Measurements from ENCODE around the gene GSTP1. TPM values are rescaled to one million over a fixed set of nuclear protein-coding genes. Genes with fewer than 3 reads are reported as not detected.

GSTP1 gene
- 100 to 1,000 TPM; 294 to 830 (median 341) TPM for total RNA-seq
- 100 to 1,000 TPM; 549 to 576 TPM for polyA plus RNA-seq
- long read RNA-seq, donor 1, transcript GSTP1-202 (7 exons, 961 nt): major isoform, 170 of 221 reads
- long read RNA-seq, donor 1, partial matches to known transcripts: 35 of 221 reads
- long read RNA-seq, donor 1, other reads (novel, unspliced or antisense): 15 of 221 reads
- long read RNA-seq, donor 2, transcript GSTP1-202 (7 exons, 961 nt): major isoform, 161 of 196 reads
- long read RNA-seq, donor 2, partial matches to known transcripts: 22 of 196 reads
- long read RNA-seq, donor 2, other reads (novel, unspliced or antisense): 13 of 196 reads
- long read RNA-seq, donor 3, transcript GSTP1-202 (7 exons, 961 nt): major isoform, 177 of 212 reads
- long read RNA-seq, donor 3, partial matches to known transcripts: 23 of 212 reads
- long read RNA-seq, donor 3, other reads (novel, unspliced or antisense): 11 of 212 reads

DNA sequence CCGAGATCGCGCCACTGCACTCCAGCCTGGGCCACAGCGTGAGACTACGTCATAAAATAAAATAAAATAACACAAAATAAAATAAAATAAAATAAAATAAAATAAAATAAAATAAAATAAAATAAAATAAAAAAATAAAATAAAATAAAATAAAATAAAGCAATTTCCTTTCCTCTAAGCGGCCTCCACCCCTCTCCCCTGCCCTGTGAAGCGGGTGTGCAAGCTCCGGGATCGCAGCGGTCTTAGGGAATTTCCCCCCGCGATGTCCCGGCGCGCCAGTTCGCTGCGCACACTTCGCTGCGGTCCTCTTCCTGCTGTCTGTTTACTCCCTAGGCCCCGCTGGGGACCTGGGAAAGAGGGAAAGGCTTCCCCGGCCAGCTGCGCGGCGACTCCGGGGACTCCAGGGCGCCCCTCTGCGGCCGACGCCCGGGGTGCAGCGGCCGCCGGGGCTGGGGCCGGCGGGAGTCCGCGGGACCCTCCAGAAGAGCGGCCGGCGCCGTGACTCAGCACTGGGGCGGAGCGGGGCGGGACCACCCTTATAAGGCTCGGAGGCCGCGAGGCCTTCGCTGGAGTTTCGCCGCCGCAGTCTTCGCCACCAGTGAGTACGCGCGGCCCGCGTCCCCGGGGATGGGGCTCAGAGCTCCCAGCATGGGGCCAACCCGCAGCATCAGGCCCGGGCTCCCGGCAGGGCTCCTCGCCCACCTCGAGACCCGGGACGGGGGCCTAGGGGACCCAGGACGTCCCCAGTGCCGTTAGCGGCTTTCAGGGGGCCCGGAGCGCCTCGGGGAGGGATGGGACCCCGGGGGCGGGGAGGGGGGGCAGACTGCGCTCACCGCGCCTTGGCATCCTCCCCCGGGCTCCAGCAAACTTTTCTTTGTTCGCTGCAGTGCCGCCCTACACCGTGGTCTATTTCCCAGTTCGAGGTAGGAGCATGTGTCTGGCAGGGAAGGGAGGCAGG is at the start of gene GSTP1:
Gene GSTP1, plus strand, starts transcription at position 566 of the 958 bp plus-strand sequence. Its CDS starts 32 bp downstream, at position 598.
- Histone ChIP-seq H3K27ac (peak within 1 kb of the TSS; percentile 93 to 100 (median 99)), H3K36me3 (peaks cover 0 to 39% (median 21%) of the 10 kb centered on the region in 9 donors), H3K9me3 (no peaks in the 10 kb centered on the region), H3K4me1 (peaks cover 0 to 57% (median 12%) of the 10 kb centered on the region in 12 donors), H3K4me3 (peak within 1 kb of the TSS; percentile 49 to 97 (median 81)), H3K27me3 (no peaks in the 10 kb centered on the region)
- DNase-seq (peak; percentile 93 to 96 (median 95)), ATAC-seq (peak; percentile 92 to 97 (median 97))
- intact Hi-C loops (cut with DNase I): loop anchor here in 4 of 10 donors (1.0 to 5.0 kb wide), 4 partner anchors 23 to 76 kb away; partner anchors contain the start of genes NDUFV1 (in 4 of the 4), CDK2AP2 (in 1 of the 4) and PITPNM1 (in 1 of the 4)
- TF ChIP-seq POLR2A (IDR thresholded peaks at IDR 0.05): peak; percentile 78 to 97
- TF ChIP-seq CTCF (IDR thresholded peaks at IDR 0.05): peak; percentile 56 to 92 (median 86)
- WGBS, 4 donors: 2 to 4% (median 3%) methylated on average over 28 to 81 of the region's 81 CpGs

DNA sequence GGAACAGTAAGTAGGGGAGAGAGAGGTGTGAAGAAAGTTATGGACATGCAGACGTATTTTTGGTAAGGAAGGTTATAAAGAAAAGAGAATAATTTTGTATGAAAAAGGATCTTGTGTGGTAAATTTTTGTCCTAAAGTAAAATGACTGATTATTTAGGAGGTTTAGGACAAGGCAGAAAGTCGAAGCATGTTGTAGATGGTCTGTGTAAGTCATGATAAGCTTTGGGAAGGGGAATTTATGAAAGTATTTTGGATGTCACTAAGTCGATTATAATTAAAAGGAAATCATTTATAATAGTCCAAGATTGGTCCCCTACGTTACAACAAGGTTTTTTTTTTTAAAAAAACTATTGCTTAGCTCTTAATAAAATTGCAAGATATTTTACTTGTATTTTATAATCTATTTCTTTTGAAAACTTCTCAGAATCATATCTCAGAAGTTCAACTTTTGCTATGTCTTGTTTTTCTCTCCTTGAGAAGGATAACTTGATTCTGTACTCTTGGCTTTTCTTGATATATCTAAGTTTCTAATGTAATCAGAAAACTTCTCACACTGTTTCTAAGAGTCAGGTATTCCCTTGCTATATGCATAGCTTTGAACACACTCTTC is 49.4 kb upstream of the GSTP1 start:
- ATAC-seq: no peak

DNA sequence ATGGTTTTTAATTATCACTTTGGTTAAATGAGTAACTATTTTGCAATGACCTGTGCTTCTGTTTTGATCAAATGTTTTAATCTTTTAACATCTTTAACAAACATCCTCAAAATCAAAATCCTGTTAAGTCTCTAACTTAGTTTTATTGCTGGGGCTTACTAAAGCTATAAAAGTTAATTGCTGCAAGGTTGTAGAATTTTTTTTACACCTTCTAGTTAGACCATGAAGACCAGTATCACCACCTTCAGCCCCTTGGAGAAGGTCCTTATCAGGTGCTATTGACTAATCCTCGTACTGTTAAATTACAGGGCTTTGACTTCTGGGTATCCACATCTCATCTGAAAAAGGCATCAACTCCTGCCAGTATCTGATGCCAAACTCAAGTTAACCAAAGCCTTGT is 48.1 kb upstream of the GSTP1 start:
- Histone ChIP-seq H3K9me3 (peaks cover 0 to 20% (median 8%) of the 10 kb centered on the region in 12 donors), H3K27ac (no peak overlapping the region), H3K4me1 (peaks cover 0 to 5% (median 0%) of the 10 kb centered on the region in 12 donors), H3K4me3 (no peak overlapping the region), H3K36me3 (no peaks in the 10 kb centered on the region), H3K27me3 (no peaks in the 10 kb centered on the region)
- DNase-seq (no peak), ATAC-seq (no peak)
- TF ChIP-seq CTCF (IDR thresholded peaks at IDR 0.05) (no peak), POLR2A (IDR thresholded peaks at IDR 0.05) (no peak)
- 70 to 88% (median 75%) methylated on average over 1 of the region's 1 CpG for WGBS, 4 donors
- intact Hi-C loops (cut with DNase I): no loop called here

More for the DNA sequence above, 49.4 kb upstream of the GSTP1 start:
- TF ChIP-seq POLR2A (IDR thresholded peaks at IDR 0.05): no peak
- TF ChIP-seq CTCF (IDR thresholded peaks at IDR 0.05): no peak
- no peaks in the 10 kb centered on the region for H3K36me3 ChIP-seq
- WGBS, 4 donors: 35 to 43% (median 36%) methylated on average over 4 of the region's 4 CpGs
- H3K4me1 ChIP-seq: peaks cover 0 to 5% (median 0%) of the 10 kb centered on the region in 12 donors
- H3K9me3 ChIP-seq: peaks cover 0 to 20% (median 8%) of the 10 kb centered on the region in 12 donors
- no peaks in the 10 kb centered on the region for H3K27me3 ChIP-seq
- intact Hi-C loops (cut with DNase I): no loop called here
- DNase-seq: no peak
- no peak overlapping the region for H3K27ac ChIP-seq
- H3K4me3 ChIP-seq: no peak overlapping the region
